RKO (cell line): ENCODE data around the gene NPHP4.
A peak's percentile ranks its signal among the peaks of the same experiment; 100 is the strongest.

Experiments used
- DNase-seq: peaks from one replicate; pipeline ENCODE4 v3.0.0-alpha.2; 2016; ENCODE audit warnings: low spot score

NPHP4 gene

DNA sequence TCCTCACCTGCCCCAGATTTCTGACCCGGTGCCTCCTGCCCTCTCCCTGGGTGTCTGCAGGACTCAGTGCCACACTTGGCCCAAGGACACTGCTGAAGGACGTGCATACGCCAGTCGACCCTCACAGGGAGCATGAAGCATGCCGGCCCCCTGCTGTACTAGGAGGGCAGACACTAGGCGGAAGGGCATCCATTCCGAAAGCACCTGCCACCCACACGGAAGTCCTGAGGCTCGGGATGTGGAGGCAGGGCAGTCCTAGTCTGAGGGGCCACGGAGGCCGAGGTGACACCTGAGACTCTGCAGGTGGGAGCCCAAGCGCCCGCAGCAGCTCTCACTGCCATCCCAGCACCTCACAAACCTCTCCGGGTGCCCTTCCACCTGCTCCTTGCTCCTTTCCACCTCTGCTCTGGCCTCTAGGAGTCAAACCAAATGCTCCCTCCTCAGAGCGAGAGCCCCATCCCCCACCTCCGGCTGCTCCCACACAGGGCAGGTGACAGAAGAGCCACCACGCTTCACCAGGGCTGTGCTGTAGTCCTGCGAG is 2.4 kb downstream of the NPHP4 start:
- DNase-seq, result no peak

DNA sequence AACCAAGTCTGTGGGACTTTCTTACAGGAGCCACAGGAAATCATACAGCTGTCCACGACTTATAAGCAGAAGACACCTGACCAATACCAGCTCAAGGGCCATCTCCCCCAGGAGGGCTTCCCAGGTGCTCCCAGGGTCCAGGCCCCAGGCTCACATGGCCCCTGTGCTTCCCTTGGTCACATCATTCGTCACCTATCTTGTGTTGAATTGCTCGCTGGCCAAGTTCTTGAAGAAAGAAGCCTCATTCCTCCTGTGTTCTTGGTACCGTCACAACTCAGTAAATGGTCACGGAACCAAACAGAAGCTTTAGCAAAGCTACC is 3.0 kb downstream of the NPHP4 start:
- no peak for DNase-seq

DNA sequence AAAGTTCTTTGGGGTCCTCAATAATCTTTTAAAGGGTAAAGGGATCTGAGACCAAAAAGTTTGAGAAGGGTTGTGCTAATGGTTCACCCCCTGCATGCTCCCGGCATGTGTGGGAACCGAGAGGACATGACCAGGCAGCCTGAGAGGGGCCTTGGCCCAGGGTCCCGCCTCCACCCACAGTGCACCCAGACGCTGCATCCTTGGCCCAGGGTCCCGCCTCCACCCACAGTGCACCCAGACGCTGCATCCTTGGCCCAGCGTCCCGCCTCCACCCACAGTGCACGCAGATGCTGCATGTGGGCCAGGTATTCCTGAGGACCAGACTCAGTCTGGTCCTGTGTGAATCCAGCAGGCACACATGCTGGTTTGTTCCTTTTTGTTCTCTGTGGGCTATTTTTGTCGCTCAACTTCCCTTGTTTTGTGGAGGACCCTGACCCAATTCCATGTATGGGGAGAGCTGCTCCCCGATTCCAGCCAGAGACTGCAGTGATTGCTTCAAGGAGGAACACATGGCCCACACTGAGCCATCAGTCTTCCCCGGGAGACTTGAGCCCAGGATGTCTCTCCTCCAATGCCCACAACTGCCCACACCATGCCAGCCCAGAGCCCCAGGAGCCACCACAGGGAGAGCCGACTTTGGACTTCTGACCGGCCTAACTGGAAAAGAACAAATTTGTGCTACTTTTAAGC is 3.5 kb downstream of the NPHP4 start:
- no peak for DNase-seq

DNA sequence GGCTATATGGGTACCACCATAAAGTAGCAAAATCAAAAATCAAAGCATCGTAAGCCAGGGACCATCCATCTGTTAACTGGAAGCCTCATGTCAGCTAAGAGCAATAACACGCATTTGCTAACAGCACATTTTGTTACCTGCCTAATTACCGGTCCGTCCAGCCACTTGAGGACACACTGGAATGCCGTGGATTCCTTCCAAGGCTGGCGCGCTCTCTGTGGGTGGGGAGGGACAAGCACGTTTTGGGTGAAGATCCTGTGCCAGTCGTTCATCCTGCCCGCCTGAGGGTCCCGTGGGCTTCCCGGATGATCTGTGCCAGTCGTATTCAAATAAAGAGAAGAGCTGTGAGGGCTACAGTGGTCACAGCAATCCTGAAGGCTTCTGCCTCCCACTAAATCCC is 6.2 kb downstream of the NPHP4 start:
- no peak for DNase-seq

DNA sequence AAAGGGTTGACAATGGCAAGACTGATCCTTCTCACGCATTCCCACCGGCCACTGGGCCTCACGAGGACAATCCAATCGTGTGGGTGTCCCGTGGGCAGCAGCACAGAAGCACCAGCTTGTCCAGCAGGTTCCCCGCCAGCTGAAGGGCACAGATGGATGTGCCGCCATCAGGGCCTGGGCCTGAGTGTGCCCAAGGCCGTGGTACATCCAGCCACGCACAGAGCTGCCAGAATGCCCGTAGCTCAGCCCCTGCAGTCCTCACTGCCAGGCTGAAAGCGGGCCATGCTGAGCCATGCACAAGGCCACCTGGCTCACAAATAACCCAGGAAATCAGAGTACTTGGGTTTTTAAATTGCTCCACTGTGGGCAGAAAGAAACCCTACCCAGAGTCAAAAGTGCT is 7.0 kb downstream of the NPHP4 start:
- no peak for DNase-seq

DNA sequence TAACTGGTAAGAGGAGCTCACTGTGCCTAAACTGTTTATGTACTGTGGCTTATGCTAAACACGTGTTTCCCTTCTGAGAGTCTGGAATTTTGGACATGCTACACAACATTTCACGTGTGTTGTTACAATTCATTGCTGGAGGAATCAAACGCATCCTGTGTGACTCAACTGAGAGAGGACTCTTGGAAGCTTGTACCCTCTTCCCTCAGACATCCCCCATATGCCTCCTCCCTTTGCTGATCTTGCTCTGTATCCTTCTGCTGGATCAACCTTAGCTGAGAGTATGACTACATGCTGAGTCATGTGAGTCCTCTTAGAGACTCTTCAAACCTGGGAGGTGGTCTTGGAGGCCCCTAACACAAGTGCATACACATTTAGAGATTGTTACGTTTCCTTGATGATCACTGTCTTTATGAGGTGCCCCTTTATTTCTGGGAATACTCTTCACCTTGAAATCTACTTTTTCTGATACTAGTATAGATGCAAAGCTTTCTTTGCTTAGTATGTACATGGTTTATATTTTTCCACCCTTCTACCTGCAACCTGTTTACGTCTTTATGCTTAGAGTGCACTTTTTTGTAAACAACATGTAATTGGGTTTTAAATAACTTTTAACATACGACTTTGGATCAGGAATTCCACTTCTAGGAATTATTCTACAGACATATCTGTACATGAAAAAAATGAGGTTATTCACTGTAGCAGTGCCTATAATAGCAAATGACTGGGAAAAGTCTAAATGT is 8.7 kb downstream of the NPHP4 start:
- DNase-seq, result peak; percentile 35

DNA sequence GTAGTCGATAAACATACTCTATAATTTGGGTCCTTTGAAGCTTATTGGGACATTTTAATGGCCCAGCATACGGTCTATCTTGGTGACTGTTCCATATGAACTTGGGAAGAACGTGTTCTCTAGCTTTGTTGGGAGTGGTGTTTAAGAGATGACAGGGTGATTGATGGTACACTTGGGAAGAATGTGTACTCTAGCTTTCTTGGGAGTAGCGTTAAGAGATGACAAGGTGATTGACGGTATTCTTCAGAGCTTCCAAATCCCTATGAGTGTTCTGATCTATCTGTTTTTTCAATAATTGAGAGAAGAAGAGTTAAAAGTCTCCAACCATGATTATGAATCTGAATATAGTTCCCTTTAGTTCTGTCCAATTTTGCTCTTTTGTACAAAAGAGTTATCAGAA is 9.4 kb downstream of the NPHP4 start:
- no peak for DNase-seq

DNA sequence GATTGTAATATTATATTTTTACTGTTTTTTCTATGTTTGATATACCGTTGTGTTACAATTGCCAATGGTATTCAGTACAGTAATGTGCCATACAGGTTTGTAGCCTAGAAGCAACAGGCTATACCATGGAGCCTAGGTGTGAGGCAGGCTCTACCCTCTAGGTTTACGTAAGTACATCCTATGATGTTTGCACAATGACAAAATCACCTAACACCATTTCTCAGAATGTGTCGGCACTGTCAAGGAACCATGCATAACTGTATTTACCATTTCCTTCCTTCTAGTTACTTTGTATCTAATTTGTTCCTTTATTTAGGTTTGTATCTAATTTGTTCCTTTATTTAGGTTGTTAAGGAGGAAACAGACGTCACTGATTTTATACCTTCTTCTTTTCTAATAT is 9.9 kb downstream of the NPHP4 start:
- DNase-seq, result no peak

DNA sequence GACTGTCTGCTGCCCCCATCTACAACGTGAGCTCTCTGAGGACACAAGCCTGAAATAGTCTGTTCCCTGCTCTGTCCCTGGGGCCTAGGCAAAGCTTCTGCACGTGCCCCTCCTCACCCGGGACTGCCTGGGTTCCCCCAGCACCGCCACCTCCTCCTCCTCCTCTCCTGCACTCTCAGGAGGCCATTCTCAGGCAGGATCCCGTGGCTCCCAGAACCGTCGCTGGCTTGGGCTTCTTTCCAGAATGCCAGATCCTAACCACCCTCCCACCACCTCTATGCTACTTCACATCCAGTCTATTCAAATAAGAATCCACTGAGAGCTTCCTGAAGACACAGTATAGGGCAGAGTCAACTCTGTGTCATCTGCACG is 11.2 kb downstream of the NPHP4 start:
- DNase-seq, result no peak

DNA sequence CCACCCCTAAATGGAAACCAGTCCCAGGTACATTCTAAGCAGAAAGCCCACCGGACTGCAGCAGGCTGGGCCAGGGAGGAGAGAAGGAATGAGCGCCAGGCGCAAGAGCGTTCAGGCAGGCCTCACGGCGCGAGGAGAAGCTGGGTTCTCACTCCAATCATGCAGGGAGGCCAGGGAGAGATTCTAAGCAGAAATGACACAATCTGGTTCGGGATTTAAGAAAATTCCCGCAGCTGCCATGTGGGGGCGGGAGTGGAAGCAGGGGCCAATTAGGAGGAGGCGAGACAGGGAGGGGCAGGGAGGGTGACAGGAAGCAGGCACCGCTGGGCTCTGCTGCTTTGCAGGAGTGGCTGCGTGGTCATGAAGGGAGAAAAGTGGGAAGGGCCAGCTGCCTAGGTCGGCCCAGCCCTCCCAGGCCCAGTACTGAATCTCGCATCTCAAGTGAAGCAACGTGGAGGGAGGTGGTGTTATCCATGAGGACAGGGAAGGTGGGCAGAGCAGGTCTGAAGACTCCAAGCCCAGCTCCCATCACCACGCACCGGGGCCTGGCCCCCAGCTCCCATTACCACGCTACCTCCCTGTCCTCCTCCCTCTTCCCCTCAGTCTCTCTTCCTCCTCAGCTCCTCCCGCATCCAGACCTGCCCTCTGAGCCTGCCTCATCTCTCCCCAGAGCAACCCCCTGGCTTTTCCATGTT is 11.8 kb downstream of the NPHP4 start:
- peak; percentile 43 for DNase-seq

DNA sequence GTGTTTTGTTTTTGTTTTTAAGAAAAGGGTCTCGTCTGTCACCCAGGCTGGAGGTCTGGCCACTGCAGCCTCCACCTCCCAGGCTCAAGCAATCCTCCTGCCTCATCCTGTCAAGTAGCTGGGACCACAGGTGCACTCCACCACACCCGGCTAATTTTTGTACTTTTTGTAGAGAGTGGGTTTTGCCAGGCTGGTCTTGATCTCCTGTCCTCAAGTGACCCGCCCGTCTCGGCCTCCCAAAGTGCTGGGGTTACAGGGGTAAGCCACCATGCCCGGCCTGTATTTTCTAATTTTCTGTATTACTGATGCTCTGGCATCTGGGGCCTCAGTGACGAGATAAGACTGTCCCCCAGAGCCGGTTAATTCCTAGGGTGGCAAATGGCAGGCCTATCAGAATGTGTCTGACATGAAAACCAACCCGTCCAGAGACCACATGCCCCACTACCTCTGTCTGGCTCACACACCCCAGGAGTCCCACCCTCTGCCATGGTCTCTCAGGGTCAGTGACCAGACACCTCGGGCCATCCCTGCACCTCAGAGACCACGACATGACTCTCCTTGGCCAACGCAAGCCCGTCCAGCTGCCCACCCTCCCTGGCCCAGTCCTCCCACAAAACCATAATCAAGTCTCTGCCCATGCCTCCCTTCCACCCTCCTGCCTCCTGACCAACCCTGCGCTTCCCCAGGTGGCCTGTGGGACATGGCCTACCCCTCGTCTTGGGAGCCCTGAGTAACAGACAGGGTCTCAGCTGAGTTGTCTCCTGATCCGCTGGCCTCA is 12.5 kb downstream of the NPHP4 start:
- no peak for DNase-seq

DNA sequence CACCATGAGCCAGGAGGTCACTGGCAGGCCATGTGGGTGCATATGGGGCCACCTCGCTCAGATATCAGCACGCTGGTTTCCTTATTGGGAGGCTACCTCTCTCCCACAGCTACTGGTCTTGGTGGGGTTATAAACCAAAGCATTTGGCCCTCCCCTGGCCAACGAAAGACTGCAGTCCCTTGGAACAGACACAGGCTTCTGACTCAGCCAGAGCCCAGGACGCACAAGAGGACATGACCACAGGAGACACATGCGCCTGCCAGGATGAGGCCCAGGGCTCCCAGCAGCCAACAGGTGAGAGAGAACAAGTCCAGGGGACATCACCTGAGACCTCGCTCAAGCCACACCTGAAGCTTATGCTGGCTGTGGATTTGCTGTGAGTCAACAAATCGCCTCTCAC is 13.8 kb downstream of the NPHP4 start:
- DNase-seq, result peak; percentile 14

DNA sequence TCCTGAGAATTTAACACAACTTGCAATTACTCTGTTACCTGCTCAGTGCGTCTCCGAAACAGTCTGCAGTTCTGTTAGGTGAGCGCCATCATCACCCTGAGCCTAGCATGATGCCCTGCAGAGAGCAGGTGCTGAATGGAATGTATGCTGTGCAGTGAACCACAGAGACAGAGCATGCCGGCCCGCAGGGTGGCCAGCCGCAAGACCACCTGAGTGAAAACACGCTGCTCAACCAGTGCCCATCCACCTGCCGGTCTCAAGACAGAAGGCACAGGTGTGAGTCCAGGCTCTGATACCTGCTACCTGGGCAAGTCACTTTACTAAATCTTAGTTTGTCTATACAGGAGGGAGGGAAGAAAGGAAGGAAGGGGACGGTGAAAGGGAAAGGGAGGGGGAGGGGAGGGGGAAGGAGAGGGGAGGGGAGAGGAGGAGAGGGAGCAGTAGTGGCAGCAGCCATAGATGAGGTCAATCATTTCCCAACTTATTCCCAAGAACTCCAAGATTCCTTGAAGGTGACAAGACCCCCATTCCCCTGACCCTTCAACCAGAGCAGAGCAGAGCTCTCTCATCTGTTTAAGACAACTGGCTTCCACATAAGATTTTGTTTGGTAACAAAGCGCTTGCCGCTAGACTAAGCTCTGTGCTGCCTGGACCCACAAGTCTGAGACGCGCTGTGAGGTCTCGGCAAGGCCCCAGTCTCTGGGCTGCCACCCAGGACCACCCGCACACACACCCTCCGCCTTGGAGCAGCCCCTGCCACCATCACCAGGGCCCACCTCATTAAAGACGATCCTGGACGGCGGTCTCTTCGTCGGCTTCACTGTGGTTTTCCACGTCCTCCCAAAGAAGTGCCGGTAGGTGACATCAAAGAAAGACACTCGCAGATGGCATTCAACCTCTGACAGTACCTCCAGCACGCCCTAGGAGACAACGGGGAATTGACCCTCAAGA is 14.5 kb downstream of the NPHP4 start:
- DNase-seq, result no peak

DNA sequence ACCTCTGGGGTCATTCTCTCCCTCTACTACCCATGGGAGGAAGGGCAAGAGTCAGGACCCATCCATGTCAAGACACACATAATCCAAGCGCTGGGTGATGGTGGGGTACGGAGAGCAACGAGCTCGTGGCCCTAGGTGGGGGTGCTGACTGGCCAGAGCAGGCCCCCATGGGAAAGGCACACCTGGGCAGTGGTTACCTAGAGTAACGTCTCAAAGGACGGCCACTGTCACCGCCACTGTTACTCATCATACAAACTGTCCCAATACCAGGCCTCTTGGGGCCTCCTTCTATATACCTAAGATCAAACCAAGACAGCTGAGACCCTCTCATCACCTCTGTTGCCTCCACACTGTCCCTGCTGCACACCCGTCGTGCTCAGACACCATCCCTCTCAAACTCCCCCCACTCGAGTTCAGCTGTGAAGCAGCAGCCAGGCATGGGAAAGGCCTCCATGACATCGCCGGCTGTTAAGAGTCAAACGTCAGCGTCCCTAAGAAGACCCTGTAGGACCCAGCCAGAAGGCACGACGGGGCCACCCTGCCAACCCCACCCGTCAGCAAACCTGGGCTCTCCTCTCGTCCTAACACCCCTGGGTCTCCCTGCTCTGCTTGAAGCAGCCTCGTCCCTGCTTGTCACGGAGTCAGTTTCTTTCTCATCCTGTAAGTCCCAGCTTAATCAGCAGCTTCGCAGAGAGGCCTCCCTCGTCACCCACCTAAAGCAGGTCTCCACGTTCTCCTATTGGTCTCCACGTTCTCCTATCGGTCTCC is 15.3 kb downstream of the NPHP4 start:
- DNase-seq, result no peak

DNA sequence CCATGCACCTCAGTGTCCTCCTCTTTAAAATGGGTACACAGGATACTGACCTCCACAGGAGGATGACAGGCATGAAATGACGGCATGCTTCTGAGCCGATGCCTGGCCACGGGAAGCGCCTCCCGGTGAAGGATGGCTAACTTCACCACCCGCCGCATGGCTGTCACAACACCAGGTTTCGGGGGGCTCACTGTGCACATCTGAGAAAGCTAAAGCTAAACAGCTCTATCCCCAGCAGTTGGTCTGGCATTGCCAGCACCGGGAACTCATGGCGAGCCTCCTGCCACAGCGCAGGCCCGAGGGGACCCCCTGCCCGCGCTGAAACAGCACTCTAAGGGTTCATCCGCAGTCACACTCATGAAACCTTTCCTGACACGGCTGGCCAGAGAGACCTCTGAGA is 16.0 kb downstream of the NPHP4 start:
- no peak for DNase-seq

DNA sequence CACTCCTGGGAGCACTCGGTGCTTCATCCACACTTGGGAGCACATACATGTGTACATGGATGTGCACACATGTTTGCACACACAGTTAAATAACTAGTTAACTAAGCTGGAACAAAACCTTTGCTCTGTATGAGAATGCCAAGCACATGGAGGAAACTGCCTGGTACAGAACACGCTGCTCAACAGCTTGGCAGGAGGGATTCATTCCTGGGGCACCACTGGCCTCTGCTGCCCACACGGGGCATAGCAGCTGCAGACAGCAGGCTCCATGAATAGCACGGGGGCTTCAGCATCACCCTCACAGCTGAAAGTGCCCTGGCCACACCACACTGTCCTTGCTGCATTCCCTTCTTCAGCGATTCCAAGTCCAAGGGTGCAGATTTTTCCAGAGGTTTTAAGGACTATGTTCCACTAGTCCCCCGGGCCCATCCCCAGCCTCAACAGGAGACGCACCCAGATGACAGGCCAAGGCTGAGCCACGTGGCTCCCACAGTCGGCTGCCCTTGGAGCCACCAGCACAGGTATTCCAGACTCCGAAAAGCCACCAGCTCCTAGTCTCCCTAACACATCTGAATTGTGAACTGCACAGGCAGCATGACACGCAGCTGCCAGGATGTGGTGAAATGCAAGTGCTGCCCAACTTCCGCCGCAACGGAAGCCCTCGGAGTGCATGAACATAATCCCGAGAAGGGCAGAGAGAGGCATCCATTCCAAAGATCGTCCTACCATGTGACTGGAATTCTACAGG is 16.9 kb downstream of the NPHP4 start:
- peak; percentile 61 for DNase-seq

DNA sequence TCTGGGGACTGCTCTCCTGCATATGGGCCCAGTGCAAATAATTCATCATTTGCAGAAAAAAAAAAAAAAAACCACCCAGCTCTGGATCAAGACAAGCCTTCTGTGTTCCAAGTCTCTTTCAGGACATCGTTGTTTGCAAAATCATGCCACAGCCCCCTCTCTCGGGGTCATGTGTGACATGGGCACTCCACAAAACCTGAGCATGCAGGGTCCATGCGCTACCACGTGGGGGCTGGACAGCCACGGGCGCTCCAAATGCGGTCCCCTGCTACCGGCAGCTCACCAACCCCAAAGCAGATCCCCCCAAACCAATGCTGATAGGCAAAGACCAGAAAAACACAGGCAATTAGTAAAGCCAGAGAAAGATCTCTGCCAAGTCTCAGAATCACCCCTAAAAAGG is 17.6 kb downstream of the NPHP4 start:
- DNase-seq, result no peak

DNA sequence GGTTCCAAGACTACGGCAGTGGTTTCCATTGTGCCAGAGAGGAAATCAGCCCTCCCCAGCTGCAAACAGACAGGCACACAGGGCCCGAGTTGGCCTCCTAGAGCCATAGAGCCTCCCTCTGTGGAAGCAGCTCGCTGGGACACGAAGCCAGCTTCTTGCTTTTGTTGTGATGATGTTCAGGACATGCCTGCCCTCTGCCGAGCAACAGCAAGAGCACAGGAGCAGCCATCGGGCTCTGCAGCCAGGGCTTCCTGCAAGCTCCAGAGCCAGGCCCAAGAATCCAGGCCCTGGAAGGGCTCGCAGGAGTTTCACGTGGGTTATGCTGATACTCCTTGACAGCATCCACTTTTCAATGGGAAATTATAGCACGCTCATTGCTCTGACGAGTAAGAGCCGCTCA is 18.5 kb downstream of the NPHP4 start:
- DNase-seq, result no peak

DNA sequence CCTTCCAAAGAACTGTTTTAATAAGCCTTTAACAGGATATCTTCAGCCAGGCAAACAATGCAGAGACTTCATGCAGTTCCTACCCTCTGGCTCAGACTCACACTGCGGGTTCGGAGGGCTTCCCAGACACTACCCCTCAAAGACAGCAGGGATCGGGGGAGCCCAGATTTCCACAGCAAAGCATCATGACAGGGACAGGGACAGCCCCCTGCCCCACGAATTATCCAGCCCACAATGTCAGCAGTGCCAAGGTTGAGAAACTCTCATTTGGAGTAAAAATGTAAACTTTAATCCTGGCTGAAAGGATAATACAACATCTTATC is 20.1 kb downstream of the NPHP4 start:
- DNase-seq, result no peak
